Measurements from ENCODE around the gene HMBS.

Gene HMBS

GRCh38 chr11:119067371-119068222, 17.1 kb upstream of the HMBS start, which contains the start of gene VPS11:
TSS of gene VPS11 (plus strand) at chr11:119067818. CDS start at chr11:119067824, 6 bp downstream.
- peak; percentile 98 for DNase-seq (ENCODE audit: low spot score)

- no peak for DNase-seq (ENCODE audit: low spot score)
Measured at GRCh38 chr11:119077839-119078238, 6.8 kb upstream of the HMBS start.

GRCh38 chr11:119078675-119079420, 5.8 kb upstream of the HMBS start:
- DNase-seq (ENCODE audit: low spot score): no peak

- no peak for DNase-seq (ENCODE audit: low spot score)
Measured at GRCh38 chr11:119081682-119082260, 2.9 kb upstream of the HMBS start.

DNA sequence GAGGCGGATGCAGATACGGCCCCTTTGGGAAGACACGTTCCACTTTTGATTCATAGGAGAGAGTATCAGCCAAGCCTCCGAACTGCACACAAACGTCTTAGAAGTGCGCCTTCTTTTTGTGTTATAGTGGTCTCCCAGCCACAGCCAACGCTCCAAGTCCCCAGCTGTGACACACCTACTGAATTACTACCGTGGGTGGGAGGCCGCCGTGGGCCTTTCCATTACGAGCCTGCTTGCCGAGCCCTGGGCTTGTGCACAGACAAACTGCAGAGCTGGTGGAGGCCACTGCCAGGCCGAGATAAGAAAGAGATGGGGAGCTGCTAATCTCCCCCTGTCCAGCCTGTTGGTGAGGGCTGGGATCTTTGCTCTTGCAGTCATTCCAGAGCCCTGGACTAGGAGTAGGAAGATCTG, 761 bp downstream of the HMBS start:
- peak; percentile 13 for DNase-seq (ENCODE audit: low spot score)

DNA sequence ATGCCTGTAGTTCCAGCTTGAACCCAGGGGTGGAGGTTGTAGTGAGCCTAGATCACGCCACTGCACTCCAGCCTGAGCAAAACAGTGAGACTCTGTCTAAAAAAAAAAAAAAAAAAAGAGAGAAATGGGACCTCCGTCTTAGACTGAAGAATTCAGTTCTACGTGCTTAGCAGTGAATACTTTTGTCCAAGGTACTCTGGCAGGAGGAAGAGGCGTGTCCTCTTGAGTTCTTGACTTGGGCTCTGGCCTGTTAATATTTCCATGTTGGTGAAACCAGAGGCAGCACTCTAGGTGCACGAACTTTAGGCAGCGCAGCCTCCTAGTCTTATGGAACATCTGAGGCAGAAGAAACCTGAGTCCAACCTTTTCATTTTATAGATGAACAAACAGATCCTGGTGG, 2.4 kb downstream of the HMBS start:
- DNase-seq (ENCODE audit: low spot score): no peak

DNA sequence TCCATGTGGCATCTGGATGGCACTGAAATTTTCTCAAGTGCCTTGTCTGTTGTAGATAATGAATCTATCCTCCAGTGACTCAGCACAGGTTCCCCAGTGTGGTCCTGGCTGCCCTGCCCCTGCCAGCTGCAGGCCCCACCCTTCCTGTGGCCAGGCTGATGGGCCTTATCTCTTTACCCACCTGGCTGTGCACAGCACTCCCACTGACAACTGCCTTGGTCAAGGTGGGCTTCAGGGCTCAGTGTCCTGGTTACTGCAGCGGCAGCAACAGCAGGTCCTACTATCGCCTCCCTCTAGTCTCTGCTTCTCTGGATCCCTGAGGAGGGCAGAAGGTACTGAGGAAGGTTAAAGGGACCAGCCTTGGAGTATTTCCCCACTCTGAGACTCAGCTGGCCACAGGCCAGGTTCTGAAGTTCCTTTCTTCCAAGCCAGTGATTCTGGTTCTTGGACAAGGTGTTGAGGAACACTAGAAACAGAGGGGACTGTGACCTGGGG, 3.1 kb downstream of the HMBS start:
- no peak for DNase-seq (ENCODE audit: low spot score)

DNA sequence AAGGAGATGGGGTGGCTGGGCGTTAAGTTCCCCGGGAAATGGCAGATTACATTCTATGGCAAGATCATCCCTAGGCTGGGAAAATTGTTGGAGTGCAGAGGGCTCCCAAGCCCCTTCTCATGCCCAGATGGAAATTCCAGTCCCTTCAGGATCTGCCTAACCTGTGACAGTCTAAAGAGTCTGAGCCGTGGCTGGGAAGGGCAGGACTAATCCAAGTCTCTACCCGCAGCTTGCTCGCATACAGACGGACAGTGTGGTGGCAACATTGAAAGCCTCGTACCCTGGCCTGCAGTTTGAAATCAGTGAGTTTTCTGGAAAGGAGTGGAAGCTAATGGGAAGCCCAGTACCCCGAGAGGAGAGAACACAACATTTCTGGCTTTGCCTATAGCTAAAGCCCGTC, 3.7 kb downstream of the HMBS start:
- DNase-seq (ENCODE audit: low spot score): no peak

DNA sequence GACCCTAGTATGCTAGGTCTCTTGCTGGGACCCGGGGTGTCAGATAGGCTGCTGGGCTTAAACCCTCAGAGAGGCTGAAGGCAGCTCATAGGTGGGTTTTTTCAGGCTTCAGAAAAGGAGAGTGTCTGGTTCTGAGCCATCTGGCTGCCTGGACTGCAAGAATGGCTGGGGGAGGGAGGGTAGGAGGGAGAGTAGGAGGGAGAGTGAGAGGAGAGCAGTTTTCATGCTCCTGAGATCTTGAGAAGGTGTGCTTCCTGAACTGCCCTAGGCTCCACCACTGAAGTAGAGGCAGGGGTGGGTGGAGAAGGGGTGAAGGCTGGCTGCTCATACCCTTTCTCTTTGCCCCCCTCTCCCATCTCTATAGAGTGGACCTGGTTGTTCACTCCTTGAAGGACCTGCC, 4.6 kb downstream of the HMBS start:
- no peak for DNase-seq (ENCODE audit: low spot score)

DNA sequence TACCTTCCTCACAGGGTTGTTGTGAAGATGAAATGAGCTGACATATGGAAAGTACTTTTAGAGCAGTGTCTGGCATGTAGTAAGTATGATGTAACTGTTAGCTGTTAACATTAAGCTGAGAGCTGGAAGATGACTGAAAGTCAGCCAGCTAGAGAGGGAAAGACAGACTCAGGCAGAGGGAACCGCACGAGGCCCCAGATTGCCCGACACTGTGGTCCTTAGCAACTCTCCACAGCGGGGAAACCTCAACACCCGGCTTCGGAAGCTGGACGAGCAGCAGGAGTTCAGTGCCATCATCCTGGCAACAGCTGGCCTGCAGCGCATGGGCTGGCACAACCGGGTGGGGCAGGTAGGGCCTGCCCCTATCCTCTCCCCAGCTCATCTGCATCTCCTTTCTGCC, 6.5 kb downstream of the HMBS start:
- peak; percentile 31 for DNase-seq (ENCODE audit: low spot score)

DNA sequence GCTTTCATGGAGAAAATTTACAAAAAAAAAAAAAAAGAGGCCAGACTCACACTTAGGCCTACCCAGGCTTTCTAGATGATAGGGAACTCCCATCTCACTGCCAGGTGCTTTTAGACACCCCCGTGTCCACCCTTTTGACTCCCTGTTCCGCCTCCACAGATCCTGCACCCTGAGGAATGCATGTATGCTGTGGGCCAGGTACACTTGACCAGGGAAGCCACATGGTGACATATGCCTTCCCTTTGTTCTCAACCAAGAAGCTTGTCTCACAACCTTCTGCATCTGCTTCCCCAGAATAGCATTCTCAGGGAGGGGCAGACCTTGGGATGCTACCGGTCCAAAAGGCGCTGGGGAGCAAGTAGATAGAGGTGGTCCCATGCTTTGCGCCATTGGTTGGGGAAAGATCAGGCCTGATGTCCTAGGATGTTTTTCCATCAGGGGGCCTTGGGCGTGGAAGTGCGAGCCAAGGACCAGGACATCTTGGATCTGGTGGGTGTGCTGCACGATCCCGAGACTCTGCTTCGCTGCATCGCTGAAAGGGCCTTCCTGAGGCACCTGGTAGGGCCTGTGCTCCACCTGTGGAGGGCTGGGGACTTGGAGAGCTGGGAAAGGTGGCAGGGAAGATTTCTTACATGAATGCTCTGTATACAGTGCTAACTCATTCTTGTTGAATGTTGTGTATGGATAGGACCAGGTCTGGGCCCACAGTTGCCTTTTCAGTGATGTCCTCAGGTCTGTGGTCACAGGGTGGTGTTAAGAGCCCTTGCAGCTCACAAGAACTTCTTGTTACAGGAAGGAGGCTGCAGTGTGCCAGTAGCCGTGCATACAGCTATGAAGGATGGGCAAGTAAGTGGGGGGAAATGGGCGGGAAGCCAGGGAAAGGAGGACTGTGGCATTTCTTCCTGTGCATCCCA, 7.5 kb downstream of the HMBS start:
- no peak for DNase-seq (ENCODE audit: low spot score)

GRCh38 chr11:119092880-119093842, 8.5 kb downstream of the HMBS start:
- no peak for DNase-seq (ENCODE audit: low spot score)

DNA sequence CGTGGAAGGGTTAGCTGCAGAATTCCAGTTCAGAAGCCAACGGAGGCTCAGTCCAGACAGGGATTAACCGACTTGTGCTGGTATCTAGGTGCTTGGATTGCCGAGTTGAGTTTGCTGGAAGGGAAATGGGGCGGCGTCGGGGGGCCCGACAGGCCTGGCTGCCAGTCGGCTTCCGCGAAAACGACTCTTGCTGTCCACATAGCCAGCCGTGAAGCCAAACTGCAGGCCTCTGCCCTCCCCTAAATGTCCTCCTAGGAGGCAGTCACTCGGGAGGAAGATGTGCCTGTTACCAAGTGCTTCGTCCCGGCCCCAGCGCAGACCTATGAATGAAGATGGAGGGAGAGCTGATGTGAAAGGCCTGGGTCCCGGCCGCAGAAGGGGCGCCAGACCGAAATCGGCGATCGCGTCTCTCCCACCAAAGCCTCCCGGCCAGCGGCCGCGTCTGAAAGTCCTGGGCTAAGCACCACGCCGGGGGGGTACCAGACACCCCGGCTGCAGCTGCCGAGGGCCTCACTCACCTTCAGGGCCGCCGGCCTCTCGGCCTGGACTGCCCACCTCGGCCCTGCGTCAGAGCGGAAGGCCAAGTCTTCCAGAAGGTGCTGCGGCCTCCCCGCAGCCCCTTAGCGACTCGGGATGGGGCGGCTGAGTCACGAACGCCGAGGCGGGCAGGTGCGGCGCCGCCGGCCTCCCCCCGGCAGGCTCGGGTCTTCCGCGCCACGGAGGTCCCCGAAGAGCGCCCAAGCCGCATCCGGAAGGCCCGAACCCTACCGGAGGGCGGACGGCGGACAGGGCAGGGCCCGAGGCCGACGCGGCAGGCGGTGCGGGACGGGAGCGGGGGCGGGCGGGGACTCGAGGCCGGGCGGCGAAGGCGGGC, 9.5 kb downstream of the HMBS start:
- peak; percentile 17 for DNase-seq (ENCODE audit: low spot score)

DNA sequence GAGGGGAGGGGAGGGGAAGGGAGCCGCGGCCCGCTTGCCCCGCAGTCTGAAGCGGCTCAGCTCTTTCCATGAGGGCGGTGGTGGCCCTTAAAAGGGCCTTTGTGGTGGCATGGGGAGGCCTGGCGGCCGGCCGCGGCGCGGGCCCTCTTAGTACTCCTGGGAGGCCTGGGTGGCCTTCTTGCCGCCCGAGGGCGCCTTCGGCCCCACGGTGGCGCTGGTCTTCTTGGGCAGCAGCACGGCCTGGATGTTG, 10.1 kb downstream of the HMBS start:
- DNase-seq (ENCODE audit: low spot score): peak; percentile 81

DNA sequence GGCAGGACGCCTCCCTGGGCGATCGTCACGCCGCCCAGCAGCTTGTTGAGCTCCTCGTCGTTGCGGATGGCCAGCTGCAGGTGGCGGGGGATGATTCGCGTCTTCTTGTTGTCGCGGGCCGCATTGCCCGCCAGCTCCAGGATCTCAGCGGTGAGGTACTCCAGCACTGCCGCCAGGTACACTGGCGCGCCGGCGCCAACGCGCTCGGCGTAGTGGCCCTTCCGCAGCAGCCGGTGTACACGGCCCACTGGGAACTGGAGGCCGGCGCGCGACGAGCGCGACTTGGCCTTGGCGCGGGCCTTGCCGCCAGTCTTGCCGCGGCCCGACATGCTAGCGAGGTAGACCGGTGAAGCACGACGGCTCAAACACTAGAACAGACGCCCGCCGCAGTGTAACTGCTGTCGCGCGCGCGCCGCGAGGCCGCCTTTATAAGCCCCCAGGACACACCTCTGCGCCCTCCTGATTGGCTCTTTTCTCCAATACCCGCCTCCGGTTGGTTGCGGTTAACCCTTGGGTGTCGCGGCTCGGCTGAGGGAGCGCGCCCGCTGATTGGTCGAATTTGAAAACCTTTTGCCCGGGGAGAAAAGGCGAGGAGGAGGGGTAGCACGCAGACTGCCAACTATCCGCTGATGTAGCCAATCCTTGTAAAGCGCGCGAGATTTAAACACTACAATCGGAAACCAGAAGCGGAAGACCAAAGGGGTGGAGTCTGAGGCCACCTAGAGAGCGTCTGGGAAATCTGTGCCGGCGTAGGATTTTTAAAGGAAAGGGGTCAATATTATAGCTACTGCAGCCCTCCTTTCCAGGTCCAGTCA, 10.6 kb downstream of the HMBS start:
- DNase-seq (ENCODE audit: low spot score): peak; percentile 99

DNA sequence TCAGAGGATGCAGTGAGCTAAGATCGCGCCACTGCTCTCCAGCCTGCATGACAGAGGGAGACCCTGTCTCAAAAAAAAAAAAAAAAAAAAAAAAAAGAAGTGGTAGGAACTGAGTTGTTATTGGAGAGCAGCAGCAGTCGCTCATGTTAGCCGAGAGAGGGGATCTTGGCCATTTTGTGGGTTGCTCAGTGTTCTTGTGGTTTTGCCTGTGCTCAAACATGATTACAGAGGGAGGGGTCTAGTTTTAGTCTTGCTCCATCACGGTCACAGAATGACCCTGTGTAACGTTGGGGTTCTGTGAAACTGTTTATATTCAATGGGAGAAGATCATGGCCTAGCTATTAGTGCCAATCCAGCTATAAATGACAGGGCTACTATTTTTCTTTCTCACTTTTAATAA, 15.0 kb downstream of the HMBS start:
- DNase-seq (ENCODE audit: low spot score): no peak

DNA sequence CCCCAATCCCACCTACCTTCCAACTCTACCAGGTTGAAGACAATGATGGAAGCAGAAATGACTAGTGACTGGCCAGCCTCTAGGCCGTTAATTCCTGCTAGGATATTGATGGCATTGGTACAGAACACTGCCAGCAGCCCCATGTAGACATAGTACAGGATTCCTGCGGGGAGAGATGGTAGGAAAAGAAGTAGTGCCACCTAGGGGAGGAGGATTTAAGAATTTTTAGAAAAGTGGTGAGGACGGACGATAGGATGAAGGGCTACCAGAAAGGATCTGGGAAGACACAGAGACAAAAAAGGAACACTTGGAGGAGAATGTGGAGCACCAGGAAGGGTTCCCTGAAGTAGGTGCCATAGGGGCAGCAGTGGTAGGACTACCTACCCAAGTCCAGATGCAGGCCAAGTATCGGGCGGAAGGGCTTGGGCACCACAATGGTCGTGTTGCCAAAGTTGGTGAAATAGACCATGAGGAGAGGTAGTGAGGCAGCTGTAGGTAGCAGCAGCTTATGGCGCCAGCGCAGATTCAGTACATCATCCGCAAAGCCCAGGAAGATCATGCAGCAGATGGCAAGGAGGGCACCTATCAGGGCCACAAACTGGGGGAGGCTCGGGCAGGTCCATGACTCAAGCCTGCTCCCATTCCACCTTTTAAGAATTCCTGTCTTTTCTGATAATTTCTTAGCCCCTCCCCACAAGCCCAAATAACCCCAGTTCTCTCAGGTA, 15.7 kb downstream of the HMBS start:
- DNase-seq (ENCODE audit: low spot score): peak; percentile 38

Data from AG08396 (cell line).